Activated T-cell treated with anti-CD3 and anti-CD28 coated beads for 4 hours (primary cell): Measurements from ENCODE around the gene NRIP1.
"Not testable (repeated sequence)": the region's sequence is repeated elsewhere in the genome, so short reads cannot be mapped to it uniquely, and the experiment has no call there.

ENCODE experiments used
- DNase-seq: peaks from one replicate; pipeline ENCODE4 v3.0.0-alpha.2; 2020

NRIP1 gene

DNA sequence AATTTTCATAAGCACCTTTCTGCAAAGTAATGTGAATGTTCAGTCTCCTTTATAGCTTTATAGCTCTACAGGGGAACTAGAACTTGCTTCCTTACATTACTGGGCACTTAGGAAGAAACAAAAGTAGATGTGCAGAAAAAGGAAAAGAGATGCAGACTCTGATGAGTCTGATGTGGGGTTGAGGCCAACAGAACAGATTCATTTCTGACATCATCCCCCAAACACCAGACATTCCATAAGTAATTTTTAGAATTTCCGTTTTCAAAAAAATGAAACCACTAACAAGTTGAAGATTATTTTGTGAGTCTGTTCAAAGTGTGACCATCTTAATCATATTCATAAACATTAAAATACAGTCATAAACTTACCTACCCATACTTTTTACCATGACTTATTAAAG lies 96.0 kb downstream of the NRIP1 start:
- no peak for DNase-seq

DNA sequence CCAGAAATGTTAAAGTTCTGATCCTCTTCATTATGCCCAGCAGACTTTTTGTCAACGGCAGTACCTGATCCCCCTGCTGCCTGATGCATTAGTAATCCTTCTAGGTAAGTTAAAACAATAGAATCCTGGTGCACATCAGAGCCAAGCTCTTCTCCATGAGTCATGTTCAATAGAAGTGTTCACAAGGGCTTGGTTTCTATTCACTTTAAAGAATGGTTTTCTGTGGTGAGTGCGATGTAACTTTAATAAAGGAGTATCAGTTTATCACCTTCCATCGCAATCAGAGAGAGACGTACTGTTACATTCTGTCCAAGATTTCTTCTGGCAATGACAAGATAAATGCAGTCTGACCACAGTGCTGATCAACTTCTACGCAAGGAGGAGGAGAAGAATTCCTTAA lies 96.8 kb downstream of the NRIP1 start:
- no peak for DNase-seq

DNA sequence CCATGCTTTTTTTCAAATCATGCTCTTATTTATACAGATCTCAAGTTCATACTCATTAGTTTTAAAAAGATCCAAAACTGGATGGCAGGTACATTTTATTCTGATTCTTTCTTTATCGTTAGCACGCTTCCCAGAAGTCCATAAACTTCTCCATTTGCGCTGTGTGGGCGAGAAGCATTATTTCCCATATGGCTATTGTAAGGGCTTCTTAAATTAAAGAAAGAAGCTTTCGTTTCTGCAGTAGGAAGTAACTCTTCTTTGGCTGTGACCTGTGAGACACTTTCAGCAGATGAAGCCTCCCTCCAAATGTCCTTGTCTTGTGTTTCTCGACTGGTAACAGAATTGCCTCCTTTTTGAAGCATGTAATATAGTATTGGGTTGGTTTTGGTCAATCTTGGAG lies 100.2 kb downstream of the NRIP1 start:
- DNase-seq: no peak

DNA sequence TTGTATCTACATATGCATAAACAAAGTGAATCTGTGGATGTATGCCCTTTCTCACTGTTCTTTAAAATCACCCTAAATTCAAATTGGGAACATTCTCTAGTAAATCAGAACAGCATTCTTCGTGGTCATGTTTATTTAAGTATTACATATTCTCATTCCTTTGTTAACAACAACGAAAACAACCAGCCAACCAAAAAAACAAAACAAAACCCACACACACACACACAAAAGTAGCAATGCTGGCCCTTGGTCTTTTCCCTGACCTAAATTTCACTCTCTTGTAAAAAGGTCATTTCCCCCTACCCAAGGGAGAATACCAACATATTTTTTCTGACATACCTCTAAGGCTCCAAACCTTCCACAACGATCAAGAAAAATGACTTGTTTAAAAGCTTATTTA lies 102.6 kb downstream of the NRIP1 start:
- DNase-seq: no peak

DNA sequence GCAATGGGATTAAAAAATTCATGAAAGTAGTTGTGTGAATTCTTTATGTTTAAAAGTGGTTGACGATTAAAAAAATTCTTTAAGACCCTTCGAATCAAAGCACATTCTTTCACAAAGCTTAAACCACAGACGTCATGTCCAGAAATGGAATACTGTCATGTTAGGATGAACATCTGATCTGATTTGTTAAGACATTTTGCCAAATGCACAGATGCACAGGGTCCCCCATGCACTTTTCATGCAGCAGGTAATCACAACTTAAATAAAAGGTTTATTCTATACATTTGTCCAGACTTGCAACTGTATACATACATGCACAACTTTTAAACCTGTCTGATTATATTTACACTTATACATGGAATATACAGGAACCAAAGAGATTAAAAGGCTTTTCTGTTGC lies 103.3 kb downstream of the NRIP1 start:
- no peak for DNase-seq

DNA sequence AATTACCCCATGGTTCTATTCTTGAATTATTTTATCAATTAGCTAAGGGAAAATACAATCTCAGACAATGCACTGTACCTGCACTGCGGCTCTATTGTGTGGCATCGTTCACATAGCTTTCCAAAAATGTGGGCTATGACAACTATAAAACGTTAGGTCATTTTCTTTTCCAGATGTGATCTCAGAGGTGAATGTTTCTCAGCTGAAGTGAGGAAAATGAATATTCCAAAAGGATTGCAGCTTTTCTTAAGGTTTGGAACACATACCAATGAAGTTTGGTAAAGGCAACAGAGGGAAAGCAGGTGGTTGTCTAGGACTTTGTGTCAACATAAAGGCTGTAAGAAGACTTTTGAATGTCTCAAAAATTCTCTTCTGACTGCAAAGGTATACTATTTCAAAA lies 105.5 kb downstream of the NRIP1 start:
- no peak for DNase-seq

DNA sequence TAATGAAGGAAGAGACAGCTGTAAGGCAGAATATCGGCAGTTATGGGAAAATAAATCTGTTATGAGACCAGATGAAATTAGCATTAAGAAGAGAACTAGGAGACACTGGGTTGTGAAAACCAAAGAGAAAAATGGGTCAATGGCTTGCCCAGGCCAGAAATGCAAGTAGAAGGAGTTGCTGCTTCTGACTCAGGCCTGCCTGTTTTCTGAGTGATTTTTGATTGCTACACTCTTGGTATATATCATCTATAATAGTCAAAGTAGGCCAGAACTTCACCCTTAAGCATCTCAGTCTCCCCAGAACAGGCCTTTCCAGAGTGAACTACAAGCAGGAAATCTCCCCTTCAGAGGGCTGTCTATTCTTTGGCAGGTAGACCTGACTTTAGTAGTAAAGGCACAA lies 107.0 kb downstream of the NRIP1 start:
- DNase-seq: no peak

DNA sequence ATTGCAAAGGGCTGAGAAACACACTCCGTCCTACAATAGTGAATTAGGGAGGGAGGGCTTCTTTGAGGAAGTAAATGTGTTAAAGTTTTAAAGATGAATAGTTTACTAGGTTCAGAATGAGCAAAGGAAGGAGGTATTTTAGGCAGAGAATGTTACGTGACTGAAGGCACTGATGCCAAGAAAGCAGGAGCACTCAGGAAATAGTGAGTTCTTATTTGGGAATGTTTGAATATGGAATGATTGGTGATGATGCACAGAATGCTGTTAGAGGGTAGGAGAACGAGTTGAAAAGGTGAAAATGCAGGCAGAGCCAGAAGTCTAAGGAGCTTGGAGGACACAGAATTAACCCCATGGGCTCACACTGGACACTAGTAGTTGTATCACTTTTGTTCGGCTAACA lies 108.0 kb downstream of the NRIP1 start:
- no peak for DNase-seq

DNA sequence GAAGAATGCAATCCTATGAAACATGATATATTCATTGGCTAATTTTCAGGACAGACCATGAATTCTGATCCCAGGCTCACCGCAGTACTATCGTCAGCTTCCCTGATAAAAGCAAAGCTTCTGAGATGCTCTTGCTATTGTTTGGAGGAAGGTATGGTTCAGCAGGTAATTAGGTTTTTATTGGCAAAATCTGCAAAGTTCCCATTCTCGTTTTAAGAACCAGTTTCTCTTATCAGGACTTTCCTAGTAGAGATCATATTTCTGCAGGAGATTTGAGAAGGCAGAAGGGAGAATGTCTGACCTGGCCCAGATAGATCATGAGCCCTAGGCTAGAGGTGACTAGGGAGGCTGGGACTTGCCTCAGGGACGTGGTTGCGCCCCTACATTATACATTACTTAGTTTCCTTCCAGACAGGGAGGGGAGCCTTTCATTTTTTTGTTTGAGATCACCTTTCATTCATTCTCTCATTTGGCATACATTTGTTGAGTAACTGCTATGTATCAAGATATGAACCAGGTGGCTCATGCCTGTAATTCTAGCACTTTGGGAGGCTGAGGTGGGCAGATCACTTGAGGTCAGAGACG lies 108.8 kb downstream of the NRIP1 start:
- DNase-seq: no peak

DNA sequence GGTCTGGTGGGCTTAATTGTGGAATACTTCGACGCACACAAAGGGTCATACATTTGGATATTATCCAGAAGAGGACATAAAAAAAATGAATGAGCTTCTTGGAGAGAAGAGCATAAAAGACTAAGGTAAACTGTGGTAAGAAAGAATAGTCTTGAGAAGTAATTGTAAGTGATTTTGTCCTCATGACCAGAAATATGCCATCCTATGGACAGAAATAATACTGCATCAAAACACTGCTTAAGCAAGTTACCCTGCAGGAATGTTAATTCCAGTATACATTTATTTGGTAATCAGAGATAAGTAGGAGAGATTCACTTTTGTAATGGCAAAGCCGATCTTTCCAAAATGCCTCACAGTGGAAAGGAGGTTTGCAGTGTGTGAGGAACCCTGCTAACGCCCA lies 111.9 kb downstream of the NRIP1 start:
- DNase-seq: no peak

DNA sequence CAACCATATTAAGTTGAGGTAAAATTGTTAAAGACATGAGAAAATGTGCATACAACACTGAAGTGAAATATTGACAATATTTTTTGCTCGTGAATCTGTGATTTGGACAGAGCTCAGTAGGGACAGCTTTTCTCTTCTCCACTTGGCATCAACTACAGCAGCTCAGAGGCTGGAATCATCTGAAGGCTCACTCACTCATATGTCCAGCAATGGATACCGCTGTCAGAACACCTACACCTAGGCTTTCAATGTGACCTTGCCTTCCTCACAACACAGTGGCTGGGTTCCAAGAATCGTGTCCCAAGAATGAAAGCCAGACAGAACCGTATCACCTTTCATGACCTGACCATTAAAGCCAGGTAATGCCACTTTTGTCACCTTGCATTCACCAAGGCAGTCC lies 115.2 kb downstream of the NRIP1 start:
- DNase-seq: no peak

DNA sequence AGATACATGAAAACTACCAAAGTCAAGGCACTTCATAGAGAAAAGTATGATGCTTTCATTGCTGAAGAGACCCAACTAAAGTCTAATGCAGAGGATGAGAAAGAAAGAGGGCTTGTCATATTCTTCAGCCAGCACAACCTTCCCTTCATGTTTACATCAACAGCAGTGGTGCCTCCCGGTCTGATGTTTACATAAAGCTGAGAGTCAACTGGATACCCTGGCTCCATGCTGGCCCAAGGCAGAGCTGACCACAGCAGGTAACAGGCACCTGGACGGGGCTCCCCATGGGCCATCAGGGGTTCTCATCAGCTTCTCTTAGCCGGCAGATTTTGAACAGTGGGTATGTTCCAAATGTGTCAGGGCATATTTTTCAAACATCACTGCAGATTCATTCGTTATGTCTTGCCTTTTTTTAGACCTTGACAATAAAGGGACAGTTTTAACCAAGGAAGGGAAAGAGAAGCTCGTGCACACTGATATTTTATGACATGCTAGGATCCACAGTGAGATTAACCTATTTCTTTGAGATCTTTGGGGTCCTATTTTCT lies 117.1 kb downstream of the NRIP1 start:
- no peak for DNase-seq

DNA sequence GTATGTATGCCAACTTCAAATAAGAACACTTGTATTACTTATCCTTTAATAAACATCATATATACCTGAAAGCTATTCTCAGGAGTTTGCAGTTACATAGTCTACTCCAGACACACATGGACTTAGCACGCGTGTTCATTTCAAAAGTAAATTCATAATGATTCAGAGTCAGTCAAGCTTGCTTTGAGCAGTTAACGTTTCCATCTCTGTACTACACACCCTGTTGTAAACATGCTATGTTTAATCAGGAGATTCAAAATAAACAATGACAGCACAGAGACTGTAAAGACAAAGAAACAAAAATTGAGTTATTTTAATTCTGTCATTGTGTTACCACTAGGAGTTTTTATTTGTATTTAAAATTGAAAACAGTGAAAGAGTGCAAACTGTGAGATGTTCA lies 119.6 kb downstream of the NRIP1 start:
- DNase-seq: no peak

DNA sequence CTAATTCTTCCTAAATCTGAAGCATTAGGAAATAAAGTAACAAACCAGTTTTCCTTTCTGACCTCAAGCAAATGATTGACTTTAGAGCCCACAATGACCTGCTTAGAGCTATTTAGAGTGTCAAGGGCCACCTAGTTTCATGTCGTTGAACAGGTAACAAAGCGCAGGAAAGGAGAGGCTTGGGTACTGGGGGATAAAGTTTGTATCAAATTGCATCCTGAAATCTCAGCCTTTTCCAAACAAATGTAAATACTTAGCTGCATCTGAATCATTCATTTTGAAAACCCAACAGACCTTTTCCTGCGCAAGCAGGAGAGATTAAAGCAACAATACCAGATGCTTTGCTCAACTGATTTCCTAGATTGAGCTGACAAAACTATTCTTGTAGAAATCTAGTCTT lies 121.2 kb downstream of the NRIP1 start:
- DNase-seq: no peak

DNA sequence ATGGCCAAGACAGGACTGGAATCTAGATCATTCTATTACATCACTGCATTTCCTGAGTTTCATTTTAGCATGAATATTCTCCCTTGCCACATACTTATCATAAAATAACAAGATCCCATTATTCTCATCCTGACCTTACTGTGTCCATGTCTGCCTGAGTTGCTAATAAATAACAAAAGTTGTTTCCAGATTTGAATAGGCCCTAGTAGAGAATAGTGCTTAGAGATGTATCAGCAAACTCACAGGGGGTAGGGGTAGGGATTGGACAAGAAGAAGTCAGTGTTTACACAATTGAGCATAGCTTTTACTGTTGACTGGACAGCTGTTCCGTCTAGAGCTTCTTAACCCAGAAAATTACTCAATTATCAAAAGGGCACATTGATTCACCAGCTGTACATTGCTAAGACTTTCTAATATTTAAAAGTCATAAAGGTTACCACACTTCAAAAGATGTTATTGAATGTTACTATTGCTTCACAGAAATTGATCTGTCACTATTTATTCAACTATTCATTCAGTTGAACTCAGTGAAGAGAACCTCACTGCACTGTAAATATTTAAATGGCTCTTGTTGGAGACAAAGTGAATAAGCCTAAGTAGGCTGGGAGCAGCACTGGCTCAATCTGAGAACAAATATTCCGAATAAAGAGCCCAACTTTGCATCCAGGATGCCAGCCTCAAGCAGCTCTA lies 121.9 kb downstream of the NRIP1 start:
- no peak for DNase-seq

DNA sequence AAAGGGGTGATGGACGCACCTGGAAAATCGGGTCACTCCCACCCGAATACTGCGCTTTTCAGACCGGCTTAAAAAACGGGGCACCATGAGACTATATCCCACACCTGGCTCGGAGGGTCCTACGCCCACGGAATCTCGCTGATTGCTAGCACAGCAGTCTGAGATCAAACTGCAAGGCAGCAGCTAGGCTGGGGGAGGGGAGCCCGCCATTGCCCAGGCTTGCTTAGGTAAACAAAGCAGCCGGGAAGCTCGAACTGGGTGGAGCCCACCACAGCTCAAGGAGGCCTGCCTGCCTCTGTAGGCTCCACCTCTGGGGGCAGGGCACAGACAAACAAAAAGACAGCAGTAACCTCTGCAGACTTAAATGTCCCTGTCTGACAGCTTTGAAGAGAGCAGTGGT lies 137.5 kb downstream of the NRIP1 start:
- not testable (repeated sequence) for DNase-seq

DNA sequence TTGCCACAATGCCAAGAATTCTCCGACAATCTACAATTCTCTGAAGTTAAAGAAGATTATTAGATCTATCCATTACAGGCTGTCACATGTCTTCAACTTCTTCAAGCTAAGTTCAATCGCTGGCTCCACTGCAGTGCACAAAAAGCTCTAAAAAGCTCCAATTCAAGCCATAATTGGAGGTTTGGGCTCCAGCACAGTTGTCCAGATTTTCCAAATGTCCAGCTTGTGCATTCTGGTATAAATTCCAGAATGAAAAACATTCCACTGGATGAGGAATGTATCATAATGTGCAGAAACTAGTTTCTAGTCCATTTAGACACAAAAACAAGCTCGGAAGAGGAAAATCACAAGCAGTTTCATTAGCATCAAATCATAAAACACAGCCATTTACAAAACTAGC lies 138.6 kb downstream of the NRIP1 start:
- no peak for DNase-seq

DNA sequence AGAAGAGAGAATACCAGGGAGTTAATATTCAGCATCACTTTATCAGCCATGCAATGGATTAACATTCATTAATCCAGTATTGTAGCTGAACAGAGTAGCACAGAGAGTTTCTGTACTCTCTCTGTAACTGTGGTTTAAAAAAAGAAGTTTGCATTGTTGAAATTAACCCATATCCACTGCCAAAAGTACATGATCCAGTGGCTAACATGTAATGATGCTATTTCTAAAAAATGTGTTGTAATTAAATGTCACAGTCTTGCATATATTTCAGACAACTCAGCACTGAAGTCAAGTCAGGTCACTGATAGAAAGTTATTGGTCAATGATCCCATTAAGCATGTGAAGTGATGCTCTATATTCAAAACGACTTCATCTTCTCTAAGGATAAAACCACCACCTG lies 141.3 kb downstream of the NRIP1 start:
- no peak for DNase-seq

DNA sequence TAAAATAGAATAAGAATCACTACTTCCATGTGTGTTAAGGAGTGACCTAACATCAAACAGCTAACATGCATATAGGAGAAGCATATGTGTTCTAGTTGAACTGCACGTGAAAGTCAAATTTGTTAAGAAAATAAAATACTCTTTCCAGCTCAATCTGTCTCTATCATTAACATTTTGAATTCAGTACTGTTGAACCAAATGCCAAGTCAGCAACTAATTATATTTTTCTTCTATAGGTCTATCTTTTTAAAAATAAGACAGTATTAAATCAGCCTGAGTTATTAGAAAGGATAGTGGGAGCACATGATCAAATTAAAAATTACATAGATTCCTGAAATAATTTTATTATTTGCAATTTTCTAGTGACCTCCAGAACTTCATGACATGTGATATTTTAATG lies 141.8 kb downstream of the NRIP1 start:
- DNase-seq: no peak

DNA sequence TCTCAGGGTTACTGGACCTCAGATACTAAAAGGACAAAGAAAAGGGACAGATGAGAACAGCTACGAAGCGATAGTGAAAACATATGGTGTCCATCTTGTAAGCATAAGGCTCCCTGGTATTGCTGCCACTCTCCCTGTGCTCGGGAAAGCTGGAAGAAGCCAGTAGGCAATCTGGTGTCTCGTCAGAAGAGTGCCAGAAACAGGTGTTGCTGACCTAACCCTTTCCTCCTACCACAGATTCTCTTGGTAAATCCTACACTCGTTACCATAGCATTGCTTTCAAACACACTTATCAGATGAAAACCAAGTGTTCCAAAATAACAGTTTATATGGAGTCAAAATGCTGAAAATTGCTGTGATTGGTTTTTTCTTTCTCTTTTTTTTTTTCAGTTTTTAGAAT lies 146.3 kb downstream of the NRIP1 start:
- no peak for DNase-seq

DNA sequence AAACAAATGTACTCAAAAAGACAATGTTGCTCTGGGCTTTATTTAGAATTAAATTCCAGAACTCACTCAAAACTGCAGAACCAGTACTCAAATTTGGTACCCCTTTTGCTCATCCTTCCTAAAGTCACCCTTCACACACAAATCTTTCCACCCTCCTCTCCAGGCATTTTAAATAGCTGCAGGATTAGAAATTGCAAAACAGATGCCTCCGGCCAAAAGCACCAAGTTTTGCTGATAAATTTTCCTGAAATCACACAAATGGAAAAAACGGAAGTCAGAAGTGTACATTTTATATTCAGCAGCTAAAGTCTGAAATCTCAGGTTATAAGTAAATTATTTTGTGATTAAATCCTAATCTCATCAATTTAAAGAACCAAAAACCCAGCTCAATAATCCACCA lies 147.0 kb downstream of the NRIP1 start:
- no peak for DNase-seq

DNA sequence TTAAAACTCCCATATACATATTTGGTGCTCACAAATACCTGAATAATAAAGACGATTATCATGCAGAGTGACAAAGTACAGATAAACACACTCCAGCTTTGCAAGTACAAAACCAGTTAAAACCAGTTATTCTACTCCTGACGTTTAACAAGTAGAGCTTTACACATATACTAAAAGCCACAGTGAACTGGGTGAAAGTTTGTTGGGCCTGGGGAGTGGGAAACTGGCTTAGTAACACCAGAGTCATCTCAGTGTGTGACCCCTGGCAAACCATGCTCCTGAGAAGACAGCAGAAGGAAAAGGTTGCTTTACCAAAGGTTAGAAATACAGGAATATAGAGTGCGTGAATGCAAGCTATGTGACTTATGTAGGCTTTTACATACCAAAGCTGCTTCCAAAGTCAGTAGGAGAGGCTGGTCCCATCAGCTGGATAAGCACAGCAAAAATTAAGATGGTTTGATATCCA lies 148.1 kb downstream of the NRIP1 start:
- no peak for DNase-seq

DNA sequence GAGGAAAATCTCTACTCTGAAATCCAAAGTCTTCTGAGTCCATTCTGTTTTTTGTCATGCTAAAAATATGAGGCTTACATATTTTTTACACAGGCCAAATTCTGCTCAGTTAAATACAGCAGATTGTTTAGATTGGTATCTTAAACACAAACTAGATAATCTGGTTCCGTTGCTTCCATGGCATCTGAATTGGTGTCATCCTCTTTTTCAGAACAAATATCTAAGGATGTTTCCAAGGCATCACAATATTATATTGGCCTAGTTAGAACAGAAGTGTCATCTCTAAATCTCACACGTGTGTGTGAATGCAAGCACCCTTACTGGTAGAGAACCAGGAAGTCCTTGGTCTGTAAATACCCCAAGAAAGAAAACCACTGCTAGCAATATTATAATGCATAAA lies 151.2 kb downstream of the NRIP1 start:
- DNase-seq: no peak

DNA sequence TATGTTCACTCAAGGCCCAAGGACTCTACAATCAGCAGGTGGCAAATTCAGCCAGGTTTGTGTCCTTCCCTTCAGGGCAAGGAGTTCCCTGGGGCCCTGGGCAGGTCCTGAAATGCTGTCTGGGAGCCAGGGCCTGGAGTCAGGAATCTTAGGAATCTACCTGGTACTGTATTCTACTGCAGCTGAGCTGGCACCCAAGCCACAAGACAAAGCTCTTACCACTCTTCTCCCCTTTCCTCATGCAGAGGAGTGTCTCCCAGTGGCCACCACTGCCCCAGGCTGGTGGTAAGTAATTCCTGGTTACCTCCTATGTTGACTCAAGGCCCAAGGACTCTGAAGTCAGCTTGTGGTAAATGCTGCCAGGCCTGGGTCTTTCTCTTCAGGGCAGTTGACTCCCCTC lies 153.4 kb downstream of the NRIP1 start:
- no peak for DNase-seq
